Gastrocnemius medialis (tissue), 4 donors: ENCODE measurements around the gene PAX5.

Source experiments
- POLR2A ChIP-seq, 2 donors: fragments of 450-650 bp; IDR thresholded peaks; one replicate each; pipeline ENCODE4 v1.6.1; 2017; ENCODE audit warnings: antibody characterized with exemption in 2 of 2, mild to moderate bottlenecking in 2 of 2, moderate library complexity in 2 of 2
- TF ChIP-seq, protein P1 (sequence below), 5 experiments: fragments of 450-650 bp in 3 of 5; fragments of 200-600 bp in 2 of 5; sonication (generic) in 2 of 5; IDR thresholded peaks in 4 of 5; conservative IDR thresholded peaks in 1 of 5; 1 replicate in 4 of 5; 2 replicates in 1 of 5; pipeline ENCODE4 v1.5.1; 2016 to 2019; ENCODE audit warnings: antibody characterized with exemption in 5 of 5, mild to moderate bottlenecking in 3 of 5, moderate library complexity in 3 of 5

DNA sequence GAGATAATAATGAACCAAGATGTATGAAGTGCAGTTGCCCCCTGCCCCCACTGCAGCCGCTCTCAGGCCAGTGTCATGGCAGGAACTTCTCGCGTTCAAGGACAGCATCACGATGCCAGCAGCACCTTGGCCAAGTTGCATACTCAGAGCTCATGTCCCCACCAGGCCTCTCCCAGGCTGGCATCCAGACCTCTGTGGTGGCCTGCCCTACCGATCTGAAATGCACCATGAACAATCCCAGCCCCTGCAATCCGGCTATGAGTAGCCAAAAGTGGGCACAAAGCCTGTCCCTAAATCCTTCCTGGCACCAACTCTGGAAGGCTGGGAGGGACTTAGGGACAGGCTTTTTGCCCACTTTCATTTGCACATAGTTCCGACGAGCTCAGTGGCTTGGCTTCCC lies 140.9 kb downstream of the PAX5 start:
- TF ChIP-seq, protein P1, sequence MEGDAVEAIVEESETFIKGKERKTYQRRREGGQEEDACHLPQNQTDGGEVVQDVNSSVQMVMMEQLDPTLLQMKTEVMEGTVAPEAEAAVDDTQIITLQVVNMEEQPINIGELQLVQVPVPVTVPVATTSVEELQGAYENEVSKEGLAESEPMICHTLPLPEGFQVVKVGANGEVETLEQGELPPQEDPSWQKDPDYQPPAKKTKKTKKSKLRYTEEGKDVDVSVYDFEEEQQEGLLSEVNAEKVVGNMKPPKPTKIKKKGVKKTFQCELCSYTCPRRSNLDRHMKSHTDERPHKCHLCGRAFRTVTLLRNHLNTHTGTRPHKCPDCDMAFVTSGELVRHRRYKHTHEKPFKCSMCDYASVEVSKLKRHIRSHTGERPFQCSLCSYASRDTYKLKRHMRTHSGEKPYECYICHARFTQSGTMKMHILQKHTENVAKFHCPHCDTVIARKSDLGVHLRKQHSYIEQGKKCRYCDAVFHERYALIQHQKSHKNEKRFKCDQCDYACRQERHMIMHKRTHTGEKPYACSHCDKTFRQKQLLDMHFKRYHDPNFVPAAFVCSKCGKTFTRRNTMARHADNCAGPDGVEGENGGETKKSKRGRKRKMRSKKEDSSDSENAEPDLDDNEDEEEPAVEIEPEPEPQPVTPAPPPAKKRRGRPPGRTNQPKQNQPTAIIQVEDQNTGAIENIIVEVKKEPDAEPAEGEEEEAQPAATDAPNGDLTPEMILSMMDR (IDR thresholded peaks at IDR 0.05 in 4 of 5, conservative IDR thresholded peaks at IDR 0.05 in 1 of 5): no peak
- TF ChIP-seq POLR2A (IDR thresholded peaks at IDR 0.05): no peak
